ENCODE results near the gene OSBP2.

GRCh38 chr22:30744224-30744623 is 49.5 kb downstream of the OSBP2 start:
- no peak for TF ChIP-seq CTCF (IDR thresholded peaks at IDR 0.05)
- no peak for TF ChIP-seq EP300 (IDR thresholded peaks at IDR 0.05)

Data from tibial nerve (tissue), 4 donors.